Measurements from ENCODE around the gene HIVEP2. TPM values are rescaled to one million over a fixed set of nuclear protein-coding genes. Genes with fewer than 3 reads are reported as not detected.

The HIVEP2 gene
- total and polyA plus RNA-seq, 3 donors from 2014 or later: 4.7 to 10.8 (median 10.7) TPM

DNA sequence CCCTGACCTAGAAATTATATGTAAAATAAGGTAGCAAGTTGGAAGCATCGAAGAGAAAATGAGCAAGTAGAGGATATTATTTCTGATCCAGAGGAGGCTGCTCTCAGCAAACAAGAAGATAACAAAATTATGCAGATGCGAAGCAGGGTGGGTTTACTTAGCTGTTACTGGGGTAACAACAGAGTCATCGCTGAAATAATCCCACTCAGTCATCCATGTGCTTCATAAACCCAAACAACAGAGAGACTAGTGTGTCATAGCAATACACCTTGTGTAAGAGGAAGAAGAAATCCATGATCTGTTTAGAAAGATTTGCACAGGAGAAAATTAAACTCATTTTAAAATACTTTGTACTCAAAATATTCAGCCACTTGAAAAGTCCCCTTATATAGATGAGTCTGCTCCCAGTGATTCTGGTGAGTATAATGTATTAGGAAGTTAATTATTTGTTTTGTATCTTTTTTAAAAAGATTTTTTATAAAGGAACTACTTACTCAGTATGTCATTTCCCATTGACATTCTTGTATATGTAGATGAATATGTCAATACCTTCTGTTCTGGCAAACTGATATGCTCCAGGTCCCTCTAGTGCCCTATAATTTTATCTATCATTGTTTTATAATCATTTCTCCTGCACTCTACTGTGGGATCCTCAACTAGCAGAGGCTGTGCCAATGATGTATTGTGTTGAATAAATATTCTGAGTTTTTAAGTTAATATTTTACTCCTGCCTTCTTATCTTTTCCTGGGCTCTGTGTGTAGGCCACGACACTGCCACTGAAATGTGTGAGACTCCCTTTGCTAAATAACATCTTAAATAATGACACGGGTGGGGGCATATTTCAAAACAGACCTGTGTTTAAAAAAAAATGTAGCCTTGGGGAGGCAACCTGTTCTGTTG is 8.6 kb upstream of the HIVEP2 start:
- no peaks in the 10 kb centered on the region for H3K9me3 ChIP-seq
- 89 to 90% methylated on average over 5 of the region's 5 CpGs for WGBS, 2 donors
- H3K4me3 ChIP-seq: no peak overlapping the region
- DNase-seq: no peak
- H3K27me3 ChIP-seq: no peaks in the 10 kb centered on the region
- H3K36me3 ChIP-seq (ENCODE audit: low read depth, missing control alignments): no peaks in the 10 kb centered on the region
- intact Hi-C loops (cut with DNase I; ENCODE audit: low total_unique reads): no loop called here
- no peak overlapping the region for H3K27ac ChIP-seq
- TF ChIP-seq, protein P1, sequence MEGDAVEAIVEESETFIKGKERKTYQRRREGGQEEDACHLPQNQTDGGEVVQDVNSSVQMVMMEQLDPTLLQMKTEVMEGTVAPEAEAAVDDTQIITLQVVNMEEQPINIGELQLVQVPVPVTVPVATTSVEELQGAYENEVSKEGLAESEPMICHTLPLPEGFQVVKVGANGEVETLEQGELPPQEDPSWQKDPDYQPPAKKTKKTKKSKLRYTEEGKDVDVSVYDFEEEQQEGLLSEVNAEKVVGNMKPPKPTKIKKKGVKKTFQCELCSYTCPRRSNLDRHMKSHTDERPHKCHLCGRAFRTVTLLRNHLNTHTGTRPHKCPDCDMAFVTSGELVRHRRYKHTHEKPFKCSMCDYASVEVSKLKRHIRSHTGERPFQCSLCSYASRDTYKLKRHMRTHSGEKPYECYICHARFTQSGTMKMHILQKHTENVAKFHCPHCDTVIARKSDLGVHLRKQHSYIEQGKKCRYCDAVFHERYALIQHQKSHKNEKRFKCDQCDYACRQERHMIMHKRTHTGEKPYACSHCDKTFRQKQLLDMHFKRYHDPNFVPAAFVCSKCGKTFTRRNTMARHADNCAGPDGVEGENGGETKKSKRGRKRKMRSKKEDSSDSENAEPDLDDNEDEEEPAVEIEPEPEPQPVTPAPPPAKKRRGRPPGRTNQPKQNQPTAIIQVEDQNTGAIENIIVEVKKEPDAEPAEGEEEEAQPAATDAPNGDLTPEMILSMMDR (IDR thresholded peaks at IDR 0.05): no peak
- TF ChIP-seq POLR2A (IDR thresholded peaks at IDR 0.05): no peak
- no peaks in the 10 kb centered on the region for H3K4me1 ChIP-seq

DNA sequence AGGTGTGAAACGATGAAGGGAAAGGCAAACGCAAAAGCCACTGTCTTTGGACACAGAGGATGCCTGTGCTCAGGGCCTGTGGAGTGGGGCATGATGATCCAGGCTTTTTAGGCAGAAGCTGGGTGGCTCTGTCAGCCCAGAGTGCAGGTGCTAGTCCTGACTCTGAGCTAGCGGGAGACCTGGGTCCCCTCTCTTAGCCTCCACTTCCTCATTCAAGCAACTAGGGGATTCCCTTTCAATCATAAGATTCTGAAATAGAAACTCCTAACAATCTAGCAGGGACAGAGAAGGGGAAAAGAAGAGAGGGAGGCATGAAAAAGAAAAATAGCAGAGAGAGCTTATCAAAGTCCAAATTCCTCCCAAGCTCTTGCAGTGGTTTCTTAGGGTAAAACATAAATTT is 7.6 kb upstream of the HIVEP2 start:
- Histone ChIP-seq H3K27ac (no peak overlapping the region), H3K4me1 (peaks cover 6% of the 10 kb centered on the region), H3K27me3 (no peaks in the 10 kb centered on the region), H3K9me3 (no peaks in the 10 kb centered on the region), H3K4me3 (no peak overlapping the region), H3K36me3 (ENCODE audit: low read depth, missing control alignments) (no peaks in the 10 kb centered on the region)
- intact Hi-C loops (cut with DNase I; ENCODE audit: low total_unique reads): no loop called here
- no peak for DNase-seq
- TF ChIP-seq, protein P1 (IDR thresholded peaks at IDR 0.05): no peak
- no peak for TF ChIP-seq POLR2A (IDR thresholded peaks at IDR 0.05)
- WGBS, 2 donors: 88 to 94% methylated on average over 3 of the region's 3 CpGs

DNA sequence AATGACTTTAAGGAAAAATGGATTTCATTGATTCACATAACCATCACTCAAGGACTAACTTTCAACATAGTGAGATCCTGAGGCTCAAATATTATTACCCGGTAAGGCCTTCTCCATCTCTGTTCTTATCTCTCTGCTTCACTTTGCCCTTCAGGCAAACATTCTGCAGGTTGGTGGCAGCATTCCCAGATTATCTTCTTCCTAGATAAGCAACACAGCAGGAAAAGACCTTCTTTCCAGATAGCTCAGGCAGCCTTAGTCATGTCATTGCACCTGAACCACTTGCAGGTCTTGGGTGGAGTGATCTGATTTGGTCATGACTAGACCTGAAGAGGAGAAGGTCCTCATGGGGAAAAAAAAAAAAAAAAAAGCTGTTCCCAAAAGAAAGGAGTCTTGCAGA is 5.3 kb upstream of the HIVEP2 start:
- DNase-seq: no peak
- Histone ChIP-seq H3K9me3 (no peaks in the 10 kb centered on the region), H3K27ac (no peak overlapping the region), H3K4me1 (peaks cover 6% of the 10 kb centered on the region), H3K36me3 (ENCODE audit: low read depth, missing control alignments) (no peaks in the 10 kb centered on the region), H3K4me3 (no peak overlapping the region), H3K27me3 (no peaks in the 10 kb centered on the region)
- TF ChIP-seq, protein P1 (IDR thresholded peaks at IDR 0.05): no peak
- TF ChIP-seq POLR2A (IDR thresholded peaks at IDR 0.05): no peak
- 75 to 83% methylated on average over 1 of the region's 1 CpG for WGBS, 2 donors
- intact Hi-C loops (cut with DNase I; ENCODE audit: low total_unique reads): no loop called here

DNA sequence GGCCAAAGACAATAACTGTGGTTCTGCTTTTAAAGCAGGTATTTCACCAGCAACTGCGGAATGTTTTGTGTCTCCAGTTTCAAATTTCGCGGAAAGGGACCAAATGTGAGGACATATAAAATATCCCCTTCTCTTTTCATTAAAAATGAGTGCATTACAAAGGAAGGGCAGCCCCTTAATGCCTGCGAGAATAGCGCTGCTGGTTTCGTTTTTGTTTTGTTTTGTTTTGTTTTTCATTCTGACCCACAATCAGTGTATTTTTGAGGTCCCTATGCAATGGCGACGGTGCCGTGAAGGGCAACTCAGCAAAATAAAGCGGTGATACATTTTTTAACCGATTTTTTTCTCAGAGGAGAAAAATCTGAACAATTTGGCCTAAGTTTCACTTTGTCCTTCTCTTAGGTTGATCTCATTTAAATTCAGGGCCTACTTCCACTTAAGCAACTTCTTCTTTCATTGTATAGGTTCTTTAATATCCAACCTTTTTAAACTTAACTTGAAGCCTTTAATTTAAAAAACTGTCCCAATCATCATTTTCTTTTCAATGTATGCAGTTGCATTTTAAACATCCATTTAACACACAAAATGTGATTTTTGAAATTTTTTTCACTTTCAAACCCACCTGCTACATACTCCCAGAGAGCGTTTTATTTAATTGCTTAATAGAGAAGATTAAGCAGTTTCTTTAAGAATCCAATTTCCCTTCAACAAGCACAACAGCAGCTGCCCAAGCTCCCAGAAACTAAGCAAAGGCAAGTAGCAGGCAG is 2.9 kb upstream of the HIVEP2 start:
- DNase-seq: peak; percentile 29
- WGBS, 2 donors: 5% methylated on average over 12 of the region's 12 CpGs
- H3K36me3 ChIP-seq (ENCODE audit: low read depth, missing control alignments): no peaks in the 10 kb centered on the region
- no peaks in the 10 kb centered on the region for H3K9me3 ChIP-seq
- no peaks in the 10 kb centered on the region for H3K27me3 ChIP-seq
- H3K4me3 ChIP-seq: peak overlapping the region; percentile 85 to 94
- TF ChIP-seq, protein P1 (IDR thresholded peaks at IDR 0.05): no peak
- no peak for TF ChIP-seq POLR2A (IDR thresholded peaks at IDR 0.05)
- peaks cover 14% of the 10 kb centered on the region for H3K4me1 ChIP-seq
- intact Hi-C loops (cut with DNase I; ENCODE audit: low total_unique reads): loop anchor here (10.0 kb wide), 2 partner anchors 73 to 103 kb away; no protein-coding TSS in a partner anchor
- peak overlapping the region; percentile 95 to 99 for H3K27ac ChIP-seq
